HG03571 (cell line): Measurements from ENCODE around the gene OR2T3.
"Not testable (repeated sequence)": the region's sequence is repeated elsewhere in the genome, so short reads cannot be mapped to it uniquely, and the experiment has no call there.

Source experiments
- ATAC-seq: cut with Tn5 transposase; IDR thresholded peaks from one replicate; pipeline ENCODE4 v1.9.1; 2021; ENCODE audit not compliant: unreplicated experiment

OR2T3 gene

DNA sequence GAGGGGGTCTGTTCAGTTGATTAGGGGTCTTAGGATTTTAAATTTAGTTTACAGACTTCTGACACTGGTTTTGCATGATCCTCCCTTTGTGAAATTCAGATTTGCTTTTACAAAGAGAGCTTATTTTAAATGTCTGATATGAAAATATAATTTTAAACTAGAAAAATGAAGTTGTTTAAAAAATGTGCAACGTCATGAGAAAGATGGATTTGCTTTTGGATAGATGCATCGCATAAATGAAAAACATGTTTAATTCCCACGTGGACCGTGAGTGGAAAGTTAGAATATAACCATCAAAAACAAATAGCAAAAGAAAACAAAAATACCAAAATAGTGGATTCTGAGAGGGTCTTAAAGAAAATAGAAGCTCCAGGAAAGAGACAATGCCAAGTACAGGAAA, 2.0 kb upstream of the OR2T3 start:
- ATAC-seq = no peak

DNA sequence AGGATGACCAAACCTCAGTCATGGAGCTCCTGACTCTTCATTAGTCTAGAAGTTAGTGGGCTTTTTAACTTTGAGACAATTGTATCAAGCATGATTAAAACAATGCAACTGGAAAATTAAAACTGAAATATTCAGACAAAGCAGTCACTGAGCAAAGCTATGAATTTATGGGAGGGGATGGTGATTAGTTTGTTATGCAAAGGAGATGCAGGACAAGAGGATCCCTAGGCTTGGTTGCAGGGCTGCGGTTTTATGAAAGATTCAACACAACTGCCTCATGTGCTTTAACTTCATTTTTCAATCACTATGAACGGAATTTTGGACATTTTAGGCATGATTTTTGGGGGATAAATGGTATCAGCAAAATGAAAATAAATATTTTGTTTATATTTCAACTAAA, 1.0 kb upstream of the OR2T3 start:
- ATAC-seq = not testable (repeated sequence)

DNA sequence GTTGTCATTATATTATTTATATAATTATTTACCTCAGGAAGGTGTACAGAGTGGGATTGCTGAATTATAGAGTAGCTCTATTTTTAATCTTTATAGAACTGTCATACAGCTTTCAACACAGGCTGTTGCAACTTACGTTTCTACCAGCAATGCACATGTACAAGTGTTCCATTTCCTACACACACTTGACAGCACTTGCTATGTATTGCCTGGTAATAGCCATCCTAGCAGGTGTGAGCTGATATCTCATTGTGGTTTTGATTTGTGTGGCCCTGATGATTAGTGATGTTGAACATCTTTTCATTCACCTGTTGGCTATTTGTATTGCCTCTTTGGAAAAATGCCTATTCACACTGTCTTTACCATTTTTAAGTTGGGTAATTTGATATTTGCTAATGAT, 2.5 kb downstream of the OR2T3 start:
- ATAC-seq = not testable (repeated sequence)

DNA sequence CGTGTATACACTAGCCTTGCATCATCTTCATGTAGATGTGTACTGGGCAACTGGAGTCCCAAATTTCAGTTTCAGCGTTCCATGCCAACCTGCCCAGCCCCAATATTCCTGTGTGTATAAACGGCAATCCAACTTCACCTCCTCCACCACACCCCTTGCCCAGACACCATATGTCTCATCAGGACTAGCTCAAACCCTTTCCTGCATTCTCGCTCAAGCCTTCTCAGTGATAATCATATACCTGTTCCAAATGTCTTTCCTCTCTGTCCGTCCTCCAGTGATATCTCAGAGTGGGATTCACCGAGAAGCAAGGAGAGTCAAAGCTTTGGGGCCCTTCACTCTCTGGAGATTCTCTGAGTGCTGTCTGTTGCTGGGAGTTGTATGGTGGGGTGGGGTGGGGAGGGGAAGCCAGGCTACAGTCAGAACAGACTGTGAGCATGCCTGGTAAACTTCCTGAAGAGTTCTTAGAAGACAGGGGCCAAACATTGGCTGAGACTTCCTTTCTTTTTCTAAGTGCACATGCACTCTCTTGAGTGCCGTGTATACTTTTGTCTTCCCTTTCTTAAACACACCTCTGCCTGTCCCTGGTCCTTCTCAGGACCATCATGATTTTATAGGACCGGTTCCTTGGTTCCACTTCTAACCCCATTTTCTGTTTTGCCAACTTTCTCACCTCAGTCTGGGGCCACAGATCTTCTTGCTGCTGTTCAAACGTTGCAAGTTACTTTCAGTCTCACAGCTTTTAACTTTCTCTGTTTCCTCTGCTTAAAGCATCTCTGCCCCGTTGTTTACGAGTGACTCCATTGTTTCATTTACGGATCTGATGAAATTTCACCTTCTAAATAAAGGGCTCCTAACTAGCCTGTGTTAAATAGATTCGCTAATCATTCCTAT, 8.8 kb downstream of the OR2T3 start:
- ATAC-seq = peak; percentile 73

DNA sequence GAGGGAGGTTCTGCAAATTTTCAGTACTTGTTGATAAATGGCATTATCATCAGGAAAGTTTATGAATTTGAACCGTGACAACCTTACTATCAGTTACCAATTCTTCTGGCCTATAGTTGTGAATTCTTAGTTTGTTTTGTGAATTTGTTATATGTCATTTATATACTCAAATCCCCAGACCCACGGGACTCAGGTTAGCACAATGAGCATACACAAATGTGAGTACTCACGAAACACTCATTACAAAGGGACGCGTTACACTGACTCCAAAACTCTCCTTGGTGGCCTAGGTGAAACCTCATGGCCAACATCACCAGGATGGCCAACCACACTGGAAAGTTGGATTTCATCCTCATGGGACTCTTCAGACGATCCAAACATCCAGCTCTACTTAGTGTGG, 15.1 kb downstream of the OR2T3 start, which contains the start of gene OR2T5:
OR2T5 (plus strand) TSS at position 301 of the 400 bp plus-strand sequence; CDS start at position 301, 0 bp downstream.
- not testable (repeated sequence) for ATAC-seq

DNA sequence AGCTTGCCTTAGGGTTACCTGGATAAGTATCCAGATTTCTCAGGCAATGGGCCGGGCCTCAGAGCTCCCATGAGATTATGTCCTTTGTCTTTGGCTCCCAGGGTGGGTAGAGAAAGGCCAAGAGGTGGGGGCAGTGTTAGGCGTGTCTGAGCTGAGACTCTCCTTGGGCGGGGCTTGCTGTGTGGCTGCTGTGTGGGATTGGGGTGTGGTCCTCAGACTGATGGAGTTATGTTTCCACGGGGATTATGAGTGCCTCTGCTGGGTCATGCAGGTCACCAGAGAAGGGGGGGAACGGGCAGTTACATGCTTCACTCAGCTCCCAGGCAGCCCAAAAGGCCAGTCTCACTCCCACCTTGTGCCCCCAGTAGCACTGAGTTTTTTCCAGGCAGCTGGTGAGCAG, 23.5 kb downstream of the OR2T3 start:
- not testable (repeated sequence) for ATAC-seq

DNA sequence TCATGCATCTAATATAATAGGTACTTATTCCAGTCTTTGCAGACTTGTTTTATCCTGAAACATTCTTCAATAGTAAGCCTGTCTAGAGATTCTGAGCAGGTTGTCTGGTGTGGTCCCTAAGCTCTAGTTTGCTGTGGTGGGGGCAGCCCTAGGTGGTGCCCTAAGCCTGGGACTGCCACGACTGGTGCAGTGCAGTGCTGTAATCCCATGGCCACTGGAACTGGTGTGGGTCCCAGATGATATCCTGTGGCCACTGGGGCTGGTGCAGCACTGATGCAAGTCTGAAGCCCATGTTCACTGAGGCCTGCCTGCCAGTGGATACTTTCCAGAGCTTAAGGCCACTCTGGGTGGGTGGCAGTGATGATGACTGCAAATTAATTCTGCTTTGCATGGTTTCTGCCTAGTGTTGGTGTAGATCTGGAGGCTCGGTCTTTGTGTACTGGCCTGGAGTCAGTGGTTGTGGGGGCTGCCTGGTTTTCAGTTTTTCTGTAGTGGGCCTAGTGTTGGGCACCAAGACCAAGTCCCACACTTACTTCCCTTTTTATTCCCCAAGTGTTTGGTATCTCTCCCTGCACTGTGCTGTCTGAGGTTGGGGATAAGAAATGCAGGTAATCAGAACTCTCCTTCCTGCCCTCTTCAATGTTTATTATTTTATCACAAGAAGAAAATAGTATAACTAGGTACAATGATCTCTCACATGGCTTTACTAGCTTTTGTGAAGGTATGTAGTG, 27.3 kb downstream of the OR2T3 start:
- ATAC-seq = not testable (repeated sequence)

DNA sequence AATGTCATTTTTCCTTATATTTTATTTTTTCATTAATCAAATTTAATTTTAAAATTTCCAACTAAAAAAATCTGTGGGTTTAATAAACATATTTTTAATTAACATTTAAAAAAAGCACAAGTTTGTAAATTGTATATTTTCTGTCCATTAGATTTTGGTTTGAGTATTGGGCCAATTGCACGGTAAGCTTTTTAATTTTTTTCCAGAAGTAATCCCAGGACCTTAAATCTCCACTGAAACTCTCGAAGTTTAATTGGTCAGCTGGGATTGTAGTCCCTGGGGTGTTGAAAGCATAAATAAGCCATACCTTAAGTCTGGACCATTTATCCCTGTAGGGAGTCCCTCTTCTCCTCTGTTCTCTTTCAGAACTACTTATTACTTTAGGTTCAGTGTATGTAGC, 34.6 kb downstream of the OR2T3 start, which contains the start of gene OR2G6:
OR2G6 (plus strand) TSS at position 301 of the 400 bp plus-strand sequence. CDS start 13,574 bp downstream, outside the sequence.
- ATAC-seq = not testable (repeated sequence)

DNA sequence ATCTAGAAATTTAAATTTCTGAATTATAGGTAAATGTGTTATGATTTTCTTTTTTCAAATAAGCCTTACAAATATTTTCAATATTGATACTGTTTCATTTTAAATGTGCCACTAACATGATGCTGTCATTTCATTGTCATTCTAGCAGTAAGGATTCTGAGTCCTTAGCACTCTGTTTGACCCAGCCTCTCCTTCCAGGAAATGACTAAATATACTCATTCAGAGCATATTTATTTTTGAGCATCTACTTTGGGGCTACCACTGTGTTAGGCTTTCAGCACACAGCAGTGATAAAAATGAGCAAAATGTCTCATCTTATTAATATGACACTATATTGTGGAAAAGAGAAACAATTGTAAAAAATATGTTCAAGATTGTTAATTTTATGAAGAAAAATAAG, 37.1 kb downstream of the OR2T3 start:
- ATAC-seq = not testable (repeated sequence)

DNA sequence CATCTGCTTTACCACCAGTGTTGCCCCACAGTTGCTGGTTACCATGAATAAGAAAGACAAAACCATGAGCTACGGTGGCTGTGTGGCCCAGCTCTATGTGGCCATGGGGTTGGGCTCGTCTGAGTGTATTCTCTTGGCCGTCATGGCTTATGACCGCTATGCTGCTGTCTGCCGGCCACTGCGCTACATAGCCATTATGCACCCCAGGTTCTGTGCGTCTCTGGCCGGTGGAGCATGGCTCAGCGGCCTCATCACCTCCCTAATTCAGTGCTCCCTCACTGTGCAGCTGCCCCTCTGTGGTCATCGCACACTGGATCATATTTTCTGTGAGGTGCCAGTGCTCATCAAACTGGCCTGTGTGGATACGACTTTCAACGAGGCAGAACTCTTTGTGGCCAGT, 48.7 kb downstream of the OR2T3 start:
- no peak for ATAC-seq
